NK-92 (cell line): Measurements from ENCODE around the gene DHX30.

Experiments used
- DNase-seq: peaks from one replicate; lab custom pipeline; 2025; ENCODE audit not compliant: unreplicated experiment; lab: John Stamatoyannopoulos, UW

DHX30 gene

GRCh38 chr3:47851888-47852603, 49.1 kb downstream of the DHX30 start:
- DNase-seq = no peak

GRCh38 chr3:47852604-47853602, 50.0 kb downstream of the DHX30 start:
- no peak for DNase-seq

GRCh38 chr3:47854267-47854666, 51.3 kb downstream of the DHX30 start:
- DNase-seq = no peak

DNA sequence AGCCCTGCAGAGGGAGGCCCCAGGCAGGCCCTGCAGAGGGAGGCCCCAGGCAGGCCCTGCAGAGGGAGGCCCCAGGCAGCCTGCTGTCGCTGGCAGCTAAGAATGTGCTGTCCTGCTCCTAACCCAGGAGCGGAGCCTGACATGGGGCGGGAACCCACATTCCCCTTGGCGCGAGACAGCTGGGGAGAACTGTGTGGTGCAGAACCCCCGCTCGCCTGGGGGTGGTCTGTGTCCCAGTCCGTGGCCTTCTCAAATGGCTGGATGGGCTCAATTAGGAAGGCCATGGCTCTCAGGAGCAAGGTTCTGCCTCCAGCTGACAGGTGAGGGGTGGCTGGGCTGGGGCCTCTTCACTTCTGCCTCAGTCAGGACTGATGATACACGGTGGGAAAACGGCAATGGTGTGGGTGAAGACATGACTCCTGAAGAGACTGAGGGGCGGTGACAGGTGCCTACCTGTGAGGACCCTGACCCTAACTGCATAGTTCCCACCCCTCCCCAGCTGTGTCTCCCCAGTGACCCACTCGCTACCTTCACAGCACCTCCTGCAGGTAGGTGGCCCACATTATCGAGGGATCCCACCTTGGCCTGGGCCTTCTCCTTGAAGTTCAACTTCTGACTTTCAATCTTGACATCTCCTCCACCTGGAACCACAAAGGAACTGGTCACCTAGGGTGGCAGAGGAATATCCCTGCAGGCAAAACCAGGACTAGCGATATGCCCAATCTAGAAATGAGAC, 52.0 kb downstream of the DHX30 start:
- no peak for DNase-seq

- DNase-seq = no peak
These were observed 52.8 kb downstream of the DHX30 start for GRCh38 chr3:47855461-47856383.

GRCh38 chr3:47856669-47857068, 53.7 kb downstream of the DHX30 start:
- no peak for DNase-seq

DNA sequence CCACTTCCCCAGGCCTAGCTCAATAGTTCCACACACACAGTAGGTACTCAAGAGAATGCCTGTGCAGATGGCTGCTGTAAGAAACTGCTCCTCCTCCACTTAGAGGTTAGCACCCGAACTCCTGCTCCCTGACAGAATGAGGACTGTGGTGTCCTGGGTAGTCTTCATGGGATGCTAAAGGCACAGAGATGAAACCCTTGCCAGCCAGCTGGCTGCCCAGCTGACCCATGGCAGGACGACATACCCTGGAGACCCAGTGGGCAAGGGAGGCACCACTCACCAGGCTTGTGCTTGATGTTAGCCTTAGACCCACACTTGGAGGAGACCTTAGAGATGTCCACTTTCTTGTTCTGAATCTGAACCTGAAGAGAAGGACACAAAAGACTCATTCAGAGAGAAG, 54.2 kb downstream of the DHX30 start:
- DNase-seq = no peak

- DNase-seq = no peak
These were observed 57.1 kb downstream of the DHX30 start for GRCh38 chr3:47859956-47860605.

- no peak for DNase-seq
These were observed 60.6 kb downstream of the DHX30 start for GRCh38 chr3:47863391-47864128.

- DNase-seq = no peak
These were observed 62.3 kb downstream of the DHX30 start for GRCh38 chr3:47865192-47865591.

DNA sequence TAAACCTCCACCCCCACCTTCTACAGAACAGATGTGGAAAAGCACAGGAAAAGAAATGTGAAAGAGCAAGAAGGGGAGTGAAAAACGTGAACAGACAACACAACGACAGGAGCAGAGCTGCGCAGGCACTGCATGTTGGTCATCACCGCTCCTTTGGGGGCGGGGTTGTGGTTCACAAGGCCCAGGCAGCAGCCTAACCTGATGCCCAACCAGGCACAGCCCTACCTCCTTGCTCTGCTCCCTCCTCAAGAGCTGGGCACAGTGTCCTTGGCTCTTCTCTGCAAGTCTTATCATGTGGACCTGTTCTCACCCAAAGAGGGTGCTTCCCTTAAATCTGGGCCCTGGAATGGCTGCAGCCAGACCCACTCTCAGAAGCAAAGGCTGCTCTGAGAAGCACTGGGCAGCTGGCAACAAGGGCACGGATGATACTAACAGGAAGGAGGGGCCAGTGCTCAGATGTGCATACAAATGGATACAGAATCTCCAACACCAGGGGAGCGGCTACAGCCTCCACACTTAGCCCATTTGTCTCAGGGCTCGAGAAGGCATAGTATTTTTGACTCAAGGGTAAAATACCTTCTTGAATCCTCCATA, 64.6 kb downstream of the DHX30 start:
- DNase-seq = no peak

DNA sequence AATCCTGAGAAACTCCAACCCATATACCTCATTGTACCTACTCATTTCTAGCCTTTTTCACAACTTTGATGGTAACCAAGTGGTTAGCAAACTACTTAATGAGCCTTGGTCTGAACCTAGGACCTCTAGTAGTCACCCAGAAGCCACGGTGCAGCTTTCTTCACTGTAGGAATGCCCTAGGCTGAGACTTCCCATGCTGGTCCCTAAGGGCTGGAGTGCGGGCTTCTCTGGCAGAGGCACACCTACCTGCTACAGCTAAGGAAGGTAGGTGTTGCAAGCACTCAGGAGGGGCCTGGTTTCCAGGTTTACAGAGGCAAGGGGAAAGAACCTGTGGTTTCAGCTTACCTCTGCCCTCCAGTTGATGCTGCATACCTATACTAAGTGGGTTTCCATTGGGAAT, 65.4 kb downstream of the DHX30 start:
- DNase-seq = no peak

GRCh38 chr3:47870156-47870555, 67.2 kb downstream of the DHX30 start:
- no peak for DNase-seq

DNA sequence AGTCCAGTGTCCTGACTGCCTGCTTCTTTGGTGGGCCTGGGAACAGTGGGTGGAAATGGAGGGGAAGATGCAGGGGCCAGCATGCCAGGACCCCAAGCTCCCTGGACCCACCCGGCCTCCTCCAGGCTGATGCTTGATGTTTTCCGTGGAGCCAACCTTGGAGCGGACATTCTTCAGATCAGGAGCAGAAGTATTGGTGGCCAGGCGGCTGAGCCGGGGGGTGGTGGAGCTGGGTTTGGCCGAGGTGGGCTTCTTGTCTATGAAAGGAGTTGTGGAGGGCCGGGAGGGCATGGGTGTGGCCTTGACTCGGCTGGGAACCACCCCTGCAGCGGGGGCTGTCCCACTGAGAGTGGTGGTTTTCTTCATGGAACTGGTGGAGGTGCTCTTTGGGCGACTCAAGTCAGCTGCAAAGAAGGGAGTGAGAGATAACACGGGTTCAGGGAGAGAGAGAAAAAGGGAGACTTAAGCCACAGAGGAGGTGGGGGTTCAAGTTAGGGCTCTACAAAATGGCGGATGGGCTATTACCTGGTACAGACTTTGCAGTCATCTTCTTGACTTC, 67.8 kb downstream of the DHX30 start:
- no peak for DNase-seq

- DNase-seq = no peak
These were observed 68.5 kb downstream of the DHX30 start for GRCh38 chr3:47871389-47871788.

- no peak for DNase-seq
These were observed 70.0 kb downstream of the DHX30 start for GRCh38 chr3:47872916-47873315.

- no peak for DNase-seq
These were observed 71.5 kb downstream of the DHX30 start for GRCh38 chr3:47874438-47874837.

DNA sequence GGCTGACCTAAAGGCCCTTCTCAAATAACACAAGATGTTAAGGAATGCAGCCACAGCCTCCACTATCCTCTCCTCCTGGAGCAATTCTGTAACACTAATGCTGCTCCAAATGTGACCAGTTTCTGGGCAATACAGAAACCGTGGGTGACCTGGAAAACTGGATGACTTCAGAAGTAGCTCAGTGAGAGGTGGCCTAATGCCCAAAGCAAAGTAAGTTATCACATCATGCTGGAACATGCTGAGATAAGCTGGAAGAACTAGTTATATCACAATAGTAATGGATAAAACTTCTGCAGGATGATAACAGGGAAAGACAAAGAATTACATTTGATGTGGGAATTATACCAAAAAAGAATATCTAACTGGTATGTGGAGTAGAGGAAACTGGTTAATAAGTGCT, 72.0 kb downstream of the DHX30 start:
- no peak for DNase-seq

DNA sequence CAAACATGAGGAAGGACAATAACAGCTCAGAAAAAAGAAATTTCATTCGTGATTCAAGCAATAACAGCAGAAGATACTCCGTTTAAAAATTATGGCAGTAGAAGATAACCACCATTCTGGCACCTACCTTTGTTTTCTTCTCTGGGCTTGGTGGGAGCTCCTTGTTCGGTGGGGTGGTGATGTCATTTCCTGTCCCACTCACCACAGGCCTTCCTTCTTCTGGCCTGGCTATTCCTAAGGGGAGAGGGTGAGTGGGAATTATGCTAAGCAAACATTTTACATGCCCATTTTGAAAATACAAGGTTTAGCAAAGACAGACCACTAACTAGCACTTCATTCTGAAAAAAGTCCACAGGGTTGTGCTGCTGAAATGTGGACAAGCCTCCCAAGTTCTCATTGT, 74.4 kb downstream of the DHX30 start:
- no peak for DNase-seq
